Endothelial cell of umbilical vein (primary cell): ENCODE results near the gene EIF1AD. TPM values are rescaled to one million over a fixed set of nuclear protein-coding genes. Genes with fewer than 3 reads are reported as not detected.

Source experiments
- BruUV-seq: library from RNA; stranded (reverse); fragments of 400-500 nt; replicated peaks from 2 replicates; lab custom pipeline; 2021; lab: Mats Ljungman, UMichigan
- CTCF ChIA-PET: fragments of 300-600, 350-600 bp; sonication (Branson Sonifier 250); formaldehyde crosslinking; loops from one replicate; lab custom pipeline; 2021; ENCODE audit warnings: antibody characterized with exemption, inconsistent platforms; lab: Charles Lee
- POLR2A ChIA-PET: fragments of 300-600, 350-600 bp; sonication (Branson Sonifier 250); formaldehyde crosslinking; loops from one replicate; lab custom pipeline; 2021; ENCODE audit warnings: antibody characterized with exemption, inconsistent platforms; lab: Charles Lee
- DNase-seq: peaks from one replicate; pipeline ENCODE4 v3.0.0-alpha.2; 2011; ENCODE audit warnings: low read depth, low spot score
- FAIRE-seq: peaks from 2 replicates; lab custom pipeline; 2011; peaks lifted over from hg19 to GRCh38; lab: Jason Lieb, UNC
- H2AFZ ChIP-seq: 2 replicates; pipeline ENCODE4 v1.6.0; 2012; ENCODE audit warnings: low read depth, low read length, control low read depth, inconsistent platforms
- H3K27ac ChIP-seq: 2 replicates; pipeline ENCODE4 v1.5.1; 2011; ENCODE audit warnings: low read depth, mild to moderate bottlenecking, control low read depth, low read length, moderate library complexity; ENCODE audit not compliant: insufficient read depth
- H3K27me3 ChIP-seq, 2 experiments: 2 replicates each; pipeline versions ENCODE4 v1.6.0 to v1.6.1; 2011; ENCODE audit warnings: low read length in 2 of 2, mixed read lengths in 1 of 2; ENCODE audit not compliant: control insufficient read depth in 2 of 2, insufficient read depth in 2 of 2
- H3K36me3 ChIP-seq, 2 experiments: 2 replicates in 1 of 2; 3 replicates in 1 of 2; pipeline ENCODE4 v1.5.1; 2011; ENCODE audit warnings: low read length in 2 of 2, mild to moderate bottlenecking in 1 of 2, moderate library complexity in 1 of 2; ENCODE audit not compliant: control insufficient read depth in 2 of 2, insufficient read depth in 2 of 2; ENCODE audit errors: extremely low read depth in 1 of 2
- H3K4me1 ChIP-seq: 3 replicates; pipeline ENCODE4 v1.5.1; 2011; ENCODE audit warnings: mild to moderate bottlenecking, low read length; ENCODE audit not compliant: control insufficient read depth, insufficient read depth; ENCODE audit errors: extremely low read depth
- H3K4me2 ChIP-seq: 2 replicates; pipeline ENCODE4 v1.6.1; 2011; ENCODE audit warnings: low read length, control low read depth, mixed read lengths; ENCODE audit not compliant: insufficient read depth
- H3K4me3 ChIP-seq, 3 experiments: fragments of 200-600 bp in 1 of 3; sonication (generic), shearing (Covaris generic) in 1 of 3; replicated peaks in 1 of 3; 2 replicates each; pipeline ENCODE4 v1.5.1; 2011 to 2016; ENCODE audit warnings: control low read depth in 3 of 3, low read length in 3 of 3, mild to moderate bottlenecking in 2 of 3, inconsistent platforms in 1 of 3, low read depth in 1 of 3, moderate library complexity in 1 of 3; ENCODE audit not compliant: insufficient read depth in 1 of 3
- H3K79me2 ChIP-seq: 2 replicates; pipeline ENCODE4 v1.6.0; 2012; ENCODE audit warnings: low read length, inconsistent platforms; ENCODE audit not compliant: control insufficient read depth, insufficient read depth
- H3K9ac ChIP-seq: replicated peaks from 2 replicates; pipeline ENCODE3; 2011; ENCODE audit warnings: low read length, control low read depth; ENCODE audit not compliant: insufficient read depth; ENCODE audit errors: extremely low read depth
- H3K9me1 ChIP-seq: replicated peaks from 3 replicates; pipeline ENCODE4 v1.6.0; 2011; ENCODE audit warnings: mild to moderate bottlenecking, low read length; ENCODE audit not compliant: control insufficient read depth, insufficient read depth; ENCODE audit errors: extremely low read depth
- H3K9me3 ChIP-seq: replicated peaks from 2 replicates; pipeline ENCODE4 v1.5.1; 2012; ENCODE audit warnings: low read length, inconsistent platforms; ENCODE audit not compliant: control insufficient read depth, insufficient read depth
- H4K20me1 ChIP-seq: replicated peaks from 2 replicates; pipeline ENCODE3; 2011; ENCODE audit warnings: mild to moderate bottlenecking, low read length; ENCODE audit not compliant: control insufficient read depth, insufficient read depth; ENCODE audit errors: extremely low read depth
- CTCF ChIP-seq, 2 donors: IDR thresholded peaks; 1 replicate in 1 of 2; 2 replicates in 1 of 2; pipeline ENCODE4 v1.5.1; 2011; ENCODE audit warnings: low read length in 2 of 2, mild to moderate bottlenecking in 2 of 2, moderate library complexity in 2 of 2, control low read depth in 1 of 2, inconsistent platforms in 1 of 2, low read depth in 1 of 2; ENCODE audit not compliant: insufficient read depth in 1 of 2; ENCODE audit errors: extremely low read depth in 1 of 2
- EZH2 ChIP-seq: IDR thresholded peaks from 2 replicates; pipeline ENCODE4 v1.6.1; 2012; ENCODE audit warnings: borderline replicate concordance, low read depth, mild to moderate bottlenecking, moderate library complexity, low read length, inconsistent platforms; ENCODE audit not compliant: severe bottlenecking
- FOS ChIP-seq: IDR thresholded peaks from 2 replicates; pipeline ENCODE4 v1.6.1; 2011; ENCODE audit warnings: mild to moderate bottlenecking, low read length, moderate library complexity, borderline replicate concordance; ENCODE audit not compliant: insufficient read depth
- GATA2 ChIP-seq: IDR thresholded peaks from 2 replicates; pipeline ENCODE4 v1.7.0; 2011; ENCODE audit warnings: low read depth, mild to moderate bottlenecking, moderate library complexity, mixed read lengths, low read length; ENCODE audit not compliant: insufficient read length, insufficient read depth
- JUN ChIP-seq: IDR thresholded peaks from 2 replicates; pipeline ENCODE4 v1.6.1; 2011; ENCODE audit warnings: borderline replicate concordance, low read depth; ENCODE audit not compliant: insufficient read length, insufficient read depth
- MYC ChIP-seq: IDR thresholded peaks from one replicate; pipeline ENCODE4 v1.6.1; 2011; ENCODE audit warnings: mild to moderate bottlenecking, low read depth, low read length
- POLR2A ChIP-seq: IDR thresholded peaks from 2 replicates; pipeline ENCODE4 v1.6.1; 2012; ENCODE audit warnings: low read depth, mild to moderate bottlenecking, control low read depth, low read length
- POLR2AphosphoS5 ChIP-seq: IDR thresholded peaks from 2 replicates; pipeline ENCODE4 v1.6.1; 2012; ENCODE audit warnings: low read depth, mild to moderate bottlenecking, control low read depth, low read length, moderate library complexity; ENCODE audit not compliant: insufficient read depth
- dilution Hi-C: fragments of 300-500 bp; cut with MboI; formaldehyde crosslinking; loops from one replicate; pipeline ENCODE4 v1.15.0; 2019; ENCODE audit warnings: low sequenced_read_pairs; ENCODE audit not compliant: extremely low pct_ligation_motif_present
- intact Hi-C: fragments of 100-400 bp; cut with micrococcal nuclease; formaldehyde crosslinking; loops from one replicate; pipeline ENCODE4 v1.10.0; 2022
- polyA plus RNA-seq, 4 experiments: library from polyadenylated mRNA; depleted of rRNA in 3 of 4; stranded (reverse) in 3 of 4; unstranded in 1 of 4; fragments of >200 nt; gene quantifications; 2 replicates each; pipeline versions ENCODE4 v1.2.1 to v1.2.3, GENCODE V29; 2011 to 2012; ENCODE audit warnings: missing spikeins in 1 of 4
- total RNA-seq: library from RNA; stranded (reverse); gene quantifications from 2 replicates; pipeline ENCODE4 v1.2.3, GENCODE V29; 2021
- TF ChIP-seq, protein P1 (sequence below): IDR thresholded peaks from 2 replicates; pipeline ENCODE4 v1.6.1; 2011; ENCODE audit not compliant: insufficient read depth, insufficient read length

Gene EIF1AD
- total and polyA plus RNA-seq, 2 donors (not counting 3 experiments of a cell fraction or from before 2014, with no cell fraction given): 39.3 to 39.7 TPM

DNA sequence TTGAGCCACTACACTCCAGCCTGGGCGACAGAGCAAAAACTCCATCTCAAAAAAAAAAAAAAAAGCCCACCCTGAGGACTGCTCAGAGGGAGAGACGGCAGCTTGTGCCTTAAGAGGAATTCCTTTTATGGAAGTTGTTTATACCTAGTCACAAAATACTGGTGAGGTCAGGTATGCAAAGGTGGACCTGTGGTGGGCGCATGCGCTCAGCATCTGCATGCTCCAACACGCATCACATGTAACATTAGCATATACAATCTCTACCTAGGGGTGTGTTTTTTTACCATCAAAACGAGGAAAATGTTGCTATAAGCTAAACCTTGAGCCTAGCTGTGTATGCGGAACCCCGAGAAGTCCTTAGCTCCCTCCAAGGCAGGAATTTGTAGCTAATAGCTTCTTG is 47.2 kb downstream of the EIF1AD start:
- H3K27ac ChIP-seq: no peak overlapping the region
- H3K79me2 ChIP-seq: no peaks in the 10 kb centered on the region
- H3K4me2 ChIP-seq: no peak overlapping the region
- H2AFZ ChIP-seq: no peak overlapping the region
- no peak overlapping the region for H3K9ac ChIP-seq
- dilution Hi-C loops: no loop called here
- H3K9me3 ChIP-seq: no peaks in the 10 kb centered on the region
- TF ChIP-seq FOS (no peak), GATA2 (no peak), EZH2 (no peak), POLR2AphosphoS5 (no peak), JUN (no peak), POLR2A (no peak), MYC (no peak), CTCF (IDR thresholded peaks at IDR 0.05; ENCODE audit: extremely low read depth in 1 of 2, insufficient read depth in 1 of 2, low read depth in 1 of 2, low read length in 2 of 2) (no peak)
- TF ChIP-seq, protein P1, sequence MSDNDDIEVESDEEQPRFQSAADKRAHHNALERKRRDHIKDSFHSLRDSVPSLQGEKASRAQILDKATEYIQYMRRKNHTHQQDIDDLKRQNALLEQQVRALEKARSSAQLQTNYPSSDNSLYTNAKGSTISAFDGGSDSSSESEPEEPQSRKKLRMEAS: no peak
- no peaks in the 10 kb centered on the region for H4K20me1 ChIP-seq
- ChIA-PET POLR2A (no interaction called here), CTCF (interaction anchor here (1.8 kb wide), 1 partner anchor 66 kb away, joined by 4 read pairs; the partner anchor contains the start of gene FIBP)
- FAIRE-seq: no peak
- BruUV-seq: no TSS peak
- no peak overlapping the region for H3K4me3 ChIP-seq
- H3K36me3 ChIP-seq: no peaks in the 10 kb centered on the region
- H3K27me3 ChIP-seq: peaks cover 0 to 3% of the 10 kb centered on the region in 2 experiments
- H3K4me1 ChIP-seq: no peaks in the 10 kb centered on the region
- intact Hi-C loops: no loop called here
- no peak for DNase-seq
- no peaks in the 10 kb centered on the region for H3K9me1 ChIP-seq
